GM18867 (cell line): ENCODE data around the gene VASN.
"Not testable (repeated sequence)": the region's sequence is repeated elsewhere in the genome, so short reads cannot be mapped to it uniquely, and the experiment has no call there.

Experiments used
- ATAC-seq: cut with Tn5 transposase; IDR thresholded peaks from one replicate; pipeline ENCODE4 v1.9.1; 2021; ENCODE audit warnings: mild to moderate bottlenecking, moderate library complexity; ENCODE audit not compliant: unreplicated experiment

VASN gene

GRCh38 chr16:4371357-4372000, at the start of gene VASN:
TSS of gene VASN (plus strand) at chr16:4371848. CDS start at chr16:4380878, 9,030 bp downstream.
- peak; percentile 58 for ATAC-seq

DNA sequence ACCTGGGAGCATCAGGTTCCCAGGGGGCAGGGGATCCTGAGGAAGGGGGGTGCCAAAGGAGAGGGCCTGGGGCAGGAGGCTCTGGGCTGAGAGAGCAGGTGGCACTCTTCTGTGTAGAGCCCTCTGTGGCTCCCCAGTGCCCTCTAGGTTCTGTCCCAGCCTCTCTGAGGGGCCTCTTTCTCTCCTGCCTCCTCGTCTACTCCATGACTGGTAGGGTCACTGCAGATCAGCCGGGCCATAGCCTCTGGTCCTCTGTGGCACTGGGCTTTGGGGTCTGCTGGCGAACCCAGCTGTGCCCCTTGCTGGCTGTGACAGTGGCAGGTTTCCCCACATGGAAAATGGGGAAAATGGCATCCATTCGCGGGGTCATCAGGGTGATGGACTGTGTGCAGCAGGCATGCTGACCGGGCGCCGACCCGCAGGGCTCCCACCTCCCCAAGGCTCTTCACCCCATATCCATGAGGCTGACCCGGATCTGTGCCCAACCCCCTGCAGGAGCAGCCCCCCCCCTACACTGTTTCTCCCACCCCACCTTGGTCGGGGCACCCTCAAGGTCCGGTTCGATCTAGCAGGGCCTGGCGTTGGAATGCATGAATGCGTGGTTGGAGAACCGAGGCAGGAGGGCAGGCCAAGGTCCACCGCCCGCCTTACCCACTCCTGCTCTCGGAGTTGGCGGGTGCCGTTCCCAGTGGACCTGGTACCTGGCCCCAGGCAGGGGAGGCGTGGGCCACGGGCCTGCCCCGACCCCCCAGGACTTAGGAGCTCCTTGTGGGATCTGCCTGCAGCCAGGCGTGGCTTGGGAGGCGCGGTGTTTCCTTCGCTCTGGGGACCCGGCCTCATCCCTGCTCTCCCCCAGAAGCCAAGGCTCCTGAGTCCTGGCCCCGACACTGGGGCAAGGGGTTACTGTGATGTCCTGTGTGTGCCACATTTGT, 49.3 kb upstream of the VASN start:
- ATAC-seq, result no peak

GRCh38 chr16:4323071-4323844, 48.4 kb upstream of the VASN start:
- ATAC-seq, result no peak

DNA sequence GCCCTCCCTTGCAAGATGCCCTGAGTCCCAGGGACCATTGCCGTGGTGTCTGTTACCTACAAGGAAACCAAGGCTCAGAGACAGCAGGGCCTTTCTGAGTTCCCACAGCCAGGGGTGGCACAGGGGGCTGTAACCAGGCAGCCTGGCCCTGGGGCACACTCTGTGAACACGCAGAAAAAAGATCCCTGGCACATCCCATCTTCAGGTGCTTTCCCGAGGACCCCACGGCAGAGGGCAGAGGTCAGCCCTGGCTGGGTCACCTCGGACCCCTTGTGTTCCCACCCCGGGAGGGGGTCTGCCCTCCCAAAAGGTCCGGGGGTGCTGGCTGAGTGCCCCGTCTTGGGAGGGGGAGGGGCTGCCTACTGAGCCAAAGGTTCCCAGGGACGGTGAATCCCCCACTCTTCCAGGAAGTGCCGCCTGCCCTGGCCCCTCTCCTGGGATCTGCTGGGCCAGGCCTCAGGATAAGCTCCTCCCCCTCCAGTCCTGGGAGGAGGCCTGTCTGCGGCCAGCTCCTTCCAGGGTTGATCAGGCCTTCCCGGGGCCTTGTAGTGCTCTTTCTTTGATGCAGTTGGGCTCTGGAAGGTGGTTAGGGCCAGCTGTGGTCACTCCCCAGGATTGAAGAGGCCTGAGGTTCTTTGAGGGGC, 47.7 kb upstream of the VASN start:
- ATAC-seq, result no peak

- no peak for ATAC-seq
Measured at GRCh38 chr16:4324492-4325252, 47.0 kb upstream of the VASN start.

DNA sequence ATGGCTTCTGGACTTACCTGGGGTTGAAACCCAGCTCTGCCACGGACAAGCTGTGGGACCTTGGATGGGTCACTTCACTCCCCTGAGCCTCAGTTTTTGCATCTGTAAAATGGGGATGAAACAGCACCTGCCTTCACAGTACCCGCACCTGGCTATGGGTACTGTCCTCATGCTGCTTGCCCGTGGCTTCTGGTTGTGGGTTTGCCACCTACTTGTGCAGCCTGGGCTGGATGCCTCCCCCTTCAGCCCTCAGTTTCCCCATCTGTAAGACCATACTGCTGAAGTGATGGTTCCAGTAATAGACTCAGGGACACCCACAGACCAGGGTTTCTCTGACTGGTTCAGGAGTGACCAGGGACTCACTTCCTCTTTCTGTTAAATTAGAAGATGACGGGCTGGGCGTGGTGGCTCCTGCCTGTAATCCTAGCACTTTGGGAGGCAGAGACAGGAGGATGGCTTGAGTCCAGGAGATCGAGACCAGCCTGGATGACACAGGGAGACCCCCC, 46.3 kb upstream of the VASN start:
- no peak for ATAC-seq

GRCh38 chr16:4327386-4328045, 44.1 kb upstream of the VASN start:
- ATAC-seq, result no peak

- no peak for ATAC-seq
Measured at GRCh38 chr16:4328046-4328781, 43.4 kb upstream of the VASN start.

- no peak for ATAC-seq
Measured at GRCh38 chr16:4328782-4329775, 42.6 kb upstream of the VASN start.

- no peak for ATAC-seq
Measured at GRCh38 chr16:4330277-4330874, 41.3 kb upstream of the VASN start.

DNA sequence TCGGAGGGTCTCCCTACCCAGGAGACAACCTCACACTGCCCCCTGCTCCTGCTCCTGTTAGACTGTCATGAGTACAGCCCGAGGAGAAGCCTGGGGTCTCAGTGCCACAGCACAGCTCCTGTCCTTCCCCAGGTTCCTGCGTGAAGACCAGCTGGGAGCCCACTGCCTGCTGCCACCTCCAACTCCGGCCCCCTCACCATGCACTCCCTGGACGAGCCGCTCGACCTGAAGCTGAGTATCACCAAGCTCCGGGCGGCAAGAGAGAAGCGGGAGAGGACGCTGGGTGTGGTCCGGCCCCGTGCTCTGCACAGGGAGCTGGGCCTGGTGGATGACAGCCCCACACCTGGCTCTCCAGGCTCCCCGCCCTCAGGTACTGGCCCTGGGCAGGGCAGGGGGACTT, 39.6 kb upstream of the VASN start:
- no peak for ATAC-seq

GRCh38 chr16:4332623-4333307, 38.9 kb upstream of the VASN start:
- ATAC-seq, result no peak

DNA sequence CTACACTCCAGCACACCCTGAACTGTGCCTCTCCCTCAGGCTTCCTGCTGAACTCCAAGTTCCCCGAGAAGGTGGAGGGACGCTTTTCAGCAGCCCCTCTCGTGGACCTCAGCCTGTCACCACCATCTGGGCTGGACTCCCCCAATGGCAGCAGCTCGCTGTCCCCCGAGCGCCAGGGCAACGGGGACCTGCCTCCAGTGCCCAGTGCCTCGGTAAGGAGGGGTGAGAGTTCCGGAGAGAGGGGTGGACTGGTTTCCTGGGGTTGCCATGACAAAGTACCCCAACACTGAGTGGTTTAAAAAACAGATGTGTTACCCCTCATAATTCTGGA, 38.4 kb upstream of the VASN start:
- ATAC-seq, result no peak

DNA sequence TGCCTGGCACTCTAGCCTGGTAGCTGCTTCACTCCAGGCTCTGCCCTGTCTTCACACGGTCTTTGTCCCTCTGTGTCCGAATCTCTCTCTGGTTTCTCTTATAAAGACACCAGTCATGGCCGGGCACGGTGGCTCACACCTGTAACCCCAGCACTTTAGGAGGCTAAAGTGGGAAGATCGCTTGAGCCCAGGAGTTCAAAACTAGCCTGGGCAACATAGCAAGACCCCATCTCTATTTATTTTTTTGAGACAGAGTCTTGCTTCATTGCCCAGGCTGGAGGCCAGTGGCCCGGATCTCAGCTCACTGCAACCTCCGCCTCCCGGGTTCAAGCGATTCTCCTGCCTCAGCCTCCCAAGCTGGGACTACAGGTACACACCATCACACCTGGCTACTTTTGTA, 37.9 kb upstream of the VASN start:
- ATAC-seq, result not testable (repeated sequence)

DNA sequence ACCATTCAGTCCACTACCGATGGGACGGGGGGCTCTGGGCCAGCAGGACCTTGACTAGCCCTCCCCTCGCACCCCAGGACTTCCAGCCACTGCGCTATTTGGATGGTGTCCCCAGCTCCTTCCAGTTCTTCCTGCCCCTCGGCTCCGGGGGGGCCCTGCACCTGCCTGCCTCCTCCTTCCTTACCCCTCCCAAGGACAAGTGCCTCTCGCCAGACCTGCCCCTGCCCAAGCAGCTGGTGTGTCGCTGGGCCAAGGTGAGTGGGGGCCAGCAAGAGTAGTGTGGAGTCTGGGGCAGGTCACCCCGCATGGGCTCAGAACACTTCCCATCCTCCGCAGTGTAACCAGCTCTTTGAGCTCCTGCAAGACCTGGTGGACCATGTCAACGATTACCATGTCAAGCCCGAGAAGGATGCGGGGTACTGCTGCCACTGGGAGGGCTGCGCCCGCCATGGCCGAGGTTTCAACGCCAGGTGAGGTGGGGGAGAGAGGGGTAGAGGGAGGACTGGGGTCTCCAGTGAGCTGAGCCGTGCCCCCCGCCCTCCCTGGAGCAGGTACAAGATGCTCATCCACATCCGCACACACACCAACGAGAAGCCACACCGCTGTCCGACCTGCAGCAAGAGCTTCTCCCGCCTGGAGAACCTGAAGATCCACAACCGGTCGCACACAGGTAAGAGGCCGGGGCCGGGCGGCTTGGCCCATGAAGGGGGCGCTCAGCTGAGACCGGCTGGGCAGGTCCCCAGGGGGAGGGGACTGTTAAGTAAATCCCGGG, 36.7 kb upstream of the VASN start:
- ATAC-seq, result no peak
